HG03469 (cell line): ENCODE results near the gene CAB39.

Experiments
- ATAC-seq: cut with Tn5 transposase; IDR thresholded peaks from one replicate; pipeline ENCODE4 v1.9.1; 2021; ENCODE audit warnings: mild to moderate bottlenecking, moderate library complexity, moderate number of reproducible peaks; ENCODE audit not compliant: unreplicated experiment

Gene CAB39

GRCh38 chr2:230748087-230748486 is 35.4 kb downstream of the CAB39 start:
- ATAC-seq = no peak

GRCh38 chr2:230749111-230749510 is 36.5 kb downstream of the CAB39 start:
- no peak for ATAC-seq

GRCh38 chr2:230751062-230751461 is 38.4 kb downstream of the CAB39 start:
- peak; percentile 44 for ATAC-seq

- no peak for ATAC-seq
Observed at GRCh38 chr2:230754200-230754599, 41.6 kb downstream of the CAB39 start.

GRCh38 chr2:230757476-230757875 is 44.8 kb downstream of the CAB39 start:
- ATAC-seq = no peak

- ATAC-seq = no peak
Observed at GRCh38 chr2:230758566-230759480, 46.2 kb downstream of the CAB39 start.

- no peak for ATAC-seq
Observed at GRCh38 chr2:230759481-230760167, 47.0 kb downstream of the CAB39 start.

- no peak for ATAC-seq
Observed at GRCh38 chr2:230761704-230762103, 49.1 kb downstream of the CAB39 start.

- ATAC-seq = no peak
Observed at GRCh38 chr2:230762317-230762896, 49.8 kb downstream of the CAB39 start.

- ATAC-seq = no peak
Observed at GRCh38 chr2:230764346-230764745, 51.7 kb downstream of the CAB39 start.

- ATAC-seq = no peak
Observed at GRCh38 chr2:230765611-230766300, 53.1 kb downstream of the CAB39 start.

- no peak for ATAC-seq
Observed at GRCh38 chr2:230767862-230768388, 55.3 kb downstream of the CAB39 start.

- no peak for ATAC-seq
Observed at GRCh38 chr2:230770804-230771203, 58.2 kb downstream of the CAB39 start.

- ATAC-seq = no peak
Observed at GRCh38 chr2:230772156-230772555, 59.5 kb downstream of the CAB39 start.

- no peak for ATAC-seq
Observed at GRCh38 chr2:230773039-230773773, 60.6 kb downstream of the CAB39 start.

- no peak for ATAC-seq
Observed at GRCh38 chr2:230774348-230774951, 61.8 kb downstream of the CAB39 start.

- no peak for ATAC-seq
Observed at GRCh38 chr2:230775737-230776136, 63.1 kb downstream of the CAB39 start.

GRCh38 chr2:230777721-230778120 is 65.1 kb downstream of the CAB39 start:
- ATAC-seq = no peak

GRCh38 chr2:230778350-230779063 is 65.9 kb downstream of the CAB39 start:
- ATAC-seq = peak; percentile 31
